Gastrocnemius medialis (tissue), 4 donors: Measurements from ENCODE around the gene NET1.
A peak's percentile ranks its signal among the peaks of the same experiment; 100 is the strongest.

Source experiments
- CTCF ChIP-seq, 5 experiments: fragments of 450-650 bp in 3 of 5; fragments of 200-600 bp in 2 of 5; sonication (generic) in 2 of 5; IDR thresholded peaks in 4 of 5; conservative IDR thresholded peaks in 1 of 5; 1 replicate in 4 of 5; 2 replicates in 1 of 5; pipeline ENCODE4 v1.5.1; 2016 to 2019; ENCODE audit warnings: antibody characterized with exemption in 5 of 5, mild to moderate bottlenecking in 3 of 5, moderate library complexity in 3 of 5
- POLR2A ChIP-seq, 2 donors: fragments of 450-650 bp; IDR thresholded peaks; one replicate each; pipeline ENCODE4 v1.6.1; 2017; ENCODE audit warnings: antibody characterized with exemption in 2 of 2, mild to moderate bottlenecking in 2 of 2, moderate library complexity in 2 of 2

- TF ChIP-seq CTCF (IDR thresholded peaks at IDR 0.05 in 4 of 5, conservative IDR thresholded peaks at IDR 0.05 in 1 of 5), result peak in 1 of 5 experiments; percentile 5
- peak; percentile 75 to 92 for TF ChIP-seq POLR2A (IDR thresholded peaks at IDR 0.05)
Measured at GRCh38 chr10:5446390-5446926, 34.1 kb downstream of the NET1 start.
